ENCODE results near the gene KCNIP1. TPM values are rescaled to one million over a fixed set of nuclear protein-coding genes. Genes with fewer than 3 reads are reported as not detected.

Gene KCNIP1
- total RNA-seq, 4 donors from 2014 or later = not detected

GRCh38 chr5:170749911-170750431 lies 246.2 kb downstream of the KCNIP1 start:
- Histone ChIP-seq H3K4me3 (no peak overlapping the region), H3K9me3 (no peaks in the 10 kb centered on the region), H3K27ac (peak overlapping the region; percentile 19 to 77 (median 44)), H3K27me3 (peaks cover 0 to 24% (median 0%) of the 10 kb centered on the region in 4 donors), H3K4me1 (peaks cover 9 to 69% (median 20%) of the 10 kb centered on the region in 3 donors), H3K36me3 (no peaks in the 10 kb centered on the region)
- WGBS, 2 donors = 52 to 54% methylated on average over 7 of the region's 7 CpGs
- no peak for DNase-seq
- no peak for TF ChIP-seq POLR2A (IDR thresholded peaks at IDR 0.05)
- TF ChIP-seq CTCF (IDR thresholded peaks at IDR 0.05) = no peak
- intact Hi-C loops (cut with DNase I) = no loop called here

GRCh38 chr5:170750791-170751190 lies 247.0 kb downstream of the KCNIP1 start:
- Histone ChIP-seq H3K4me3 (no peak overlapping the region), H3K4me1 (peaks cover under 1 to 69% (median 14%) of the 10 kb centered on the region in 3 donors), H3K27me3 (peaks cover 0 to 16% (median 0%) of the 10 kb centered on the region in 4 donors), H3K9me3 (no peaks in the 10 kb centered on the region), H3K27ac (peak overlapping the region in 3 of 4 donors; percentile 19 to 77 (median 69)), H3K36me3 (no peaks in the 10 kb centered on the region)
- no peak for TF ChIP-seq POLR2A (IDR thresholded peaks at IDR 0.05)
- TF ChIP-seq CTCF (IDR thresholded peaks at IDR 0.05) = no peak
- WGBS, 2 donors = 74 to 77% methylated on average over 3 to 6 of the region's 6 CpGs
- DNase-seq = no peak
- intact Hi-C loops (cut with DNase I) = no loop called here

GRCh38 chr5:170751631-170752030 lies 247.8 kb downstream of the KCNIP1 start:
- intact Hi-C loops (cut with DNase I) = no loop called here
- Histone ChIP-seq H3K9me3 (no peaks in the 10 kb centered on the region), H3K4me3 (no peak overlapping the region), H3K27ac (peak overlapping the region in 3 of 4 donors; percentile 47 to 77 (median 57)), H3K36me3 (no peaks in the 10 kb centered on the region), H3K27me3 (peaks cover 0 to 8% (median 0%) of the 10 kb centered on the region in 4 donors), H3K4me1 (peaks cover 5 to 70% (median 12%) of the 10 kb centered on the region in 3 donors)
- TF ChIP-seq CTCF (IDR thresholded peaks at IDR 0.05) = no peak
- TF ChIP-seq POLR2A (IDR thresholded peaks at IDR 0.05) = no peak
- no peak for DNase-seq
- 37 to 51% methylated on average over 6 to 9 of the region's 11 CpGs for WGBS, 2 donors

GRCh38 chr5:170752257-170753215 lies 248.7 kb downstream of the KCNIP1 start:
- peaks cover 0 to 8% (median 0%) of the 10 kb centered on the region in 4 donors for H3K27me3 ChIP-seq
- WGBS, 2 donors = 18 to 36% methylated on average over 7 of the region's 10 CpGs

More at GRCh38 chr5:170752257-170753215, 248.7 kb downstream of the KCNIP1 start:
- no peak for DNase-seq
- Histone ChIP-seq H3K4me1 (peaks cover 5 to 79% (median 16%) of the 10 kb centered on the region in 3 donors), H3K36me3 (no peaks in the 10 kb centered on the region), H3K27ac (peak overlapping the region in 3 of 4 donors; percentile 47 to 77 (median 57)), H3K9me3 (no peaks in the 10 kb centered on the region), H3K4me3 (no peak overlapping the region)
- intact Hi-C loops (cut with DNase I) = no loop called here
- TF ChIP-seq CTCF (IDR thresholded peaks at IDR 0.05) = no peak
- TF ChIP-seq POLR2A (IDR thresholded peaks at IDR 0.05) = no peak

Measured in esophagus squamous epithelium (tissue), 5 donors.